Measurements from ENCODE around the gene ACADS. TPM values are rescaled to one million over a fixed set of nuclear protein-coding genes. Genes with fewer than 3 reads are reported as not detected.

ACADS gene
- total RNA-seq, 4 donors from 2014 or later, result 57.4 to 147 (median 97.9) TPM

DNA sequence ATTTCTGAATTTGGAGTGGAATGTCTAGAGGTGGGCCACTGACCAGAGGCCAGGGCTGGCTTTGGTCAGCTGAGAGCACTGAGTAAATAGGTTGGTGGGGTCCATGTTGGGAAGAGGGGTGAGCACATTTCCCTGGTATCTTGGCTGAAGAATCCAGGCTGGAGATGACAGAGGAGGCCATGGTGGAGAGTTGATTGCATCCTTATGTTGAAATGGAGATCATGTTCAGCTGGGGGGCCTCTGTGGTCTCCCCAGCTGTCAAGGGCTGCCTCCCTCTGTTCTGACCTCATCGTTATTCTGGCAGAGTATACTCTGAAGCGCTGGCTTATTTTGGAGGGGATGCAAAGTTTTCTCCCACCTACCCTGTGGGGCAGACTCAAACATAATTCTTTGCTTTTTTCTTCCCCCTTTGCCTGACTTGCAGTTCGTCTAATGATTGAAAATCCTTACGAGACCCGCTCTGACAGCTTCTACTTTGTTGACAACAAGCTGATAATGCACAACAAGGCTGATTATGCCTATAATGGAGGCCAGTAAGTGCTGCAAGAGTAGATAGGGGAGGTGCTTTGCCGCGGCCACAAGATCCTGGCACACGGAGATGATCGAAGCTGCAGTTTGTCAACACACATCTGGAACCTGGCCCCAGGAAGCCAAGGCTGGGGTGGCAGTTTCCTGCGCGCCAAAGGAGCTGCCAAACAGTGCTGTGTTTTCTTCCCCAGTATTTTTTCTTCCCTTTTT lies 6.0 kb upstream of the ACADS start:
- TF ChIP-seq, protein P1, sequence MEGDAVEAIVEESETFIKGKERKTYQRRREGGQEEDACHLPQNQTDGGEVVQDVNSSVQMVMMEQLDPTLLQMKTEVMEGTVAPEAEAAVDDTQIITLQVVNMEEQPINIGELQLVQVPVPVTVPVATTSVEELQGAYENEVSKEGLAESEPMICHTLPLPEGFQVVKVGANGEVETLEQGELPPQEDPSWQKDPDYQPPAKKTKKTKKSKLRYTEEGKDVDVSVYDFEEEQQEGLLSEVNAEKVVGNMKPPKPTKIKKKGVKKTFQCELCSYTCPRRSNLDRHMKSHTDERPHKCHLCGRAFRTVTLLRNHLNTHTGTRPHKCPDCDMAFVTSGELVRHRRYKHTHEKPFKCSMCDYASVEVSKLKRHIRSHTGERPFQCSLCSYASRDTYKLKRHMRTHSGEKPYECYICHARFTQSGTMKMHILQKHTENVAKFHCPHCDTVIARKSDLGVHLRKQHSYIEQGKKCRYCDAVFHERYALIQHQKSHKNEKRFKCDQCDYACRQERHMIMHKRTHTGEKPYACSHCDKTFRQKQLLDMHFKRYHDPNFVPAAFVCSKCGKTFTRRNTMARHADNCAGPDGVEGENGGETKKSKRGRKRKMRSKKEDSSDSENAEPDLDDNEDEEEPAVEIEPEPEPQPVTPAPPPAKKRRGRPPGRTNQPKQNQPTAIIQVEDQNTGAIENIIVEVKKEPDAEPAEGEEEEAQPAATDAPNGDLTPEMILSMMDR (IDR thresholded peaks at IDR 0.05), result no peak
- no peak for ATAC-seq (ENCODE audit: low FRiP score)
- no peak for DNase-seq (ENCODE audit: low spot score)

DNA sequence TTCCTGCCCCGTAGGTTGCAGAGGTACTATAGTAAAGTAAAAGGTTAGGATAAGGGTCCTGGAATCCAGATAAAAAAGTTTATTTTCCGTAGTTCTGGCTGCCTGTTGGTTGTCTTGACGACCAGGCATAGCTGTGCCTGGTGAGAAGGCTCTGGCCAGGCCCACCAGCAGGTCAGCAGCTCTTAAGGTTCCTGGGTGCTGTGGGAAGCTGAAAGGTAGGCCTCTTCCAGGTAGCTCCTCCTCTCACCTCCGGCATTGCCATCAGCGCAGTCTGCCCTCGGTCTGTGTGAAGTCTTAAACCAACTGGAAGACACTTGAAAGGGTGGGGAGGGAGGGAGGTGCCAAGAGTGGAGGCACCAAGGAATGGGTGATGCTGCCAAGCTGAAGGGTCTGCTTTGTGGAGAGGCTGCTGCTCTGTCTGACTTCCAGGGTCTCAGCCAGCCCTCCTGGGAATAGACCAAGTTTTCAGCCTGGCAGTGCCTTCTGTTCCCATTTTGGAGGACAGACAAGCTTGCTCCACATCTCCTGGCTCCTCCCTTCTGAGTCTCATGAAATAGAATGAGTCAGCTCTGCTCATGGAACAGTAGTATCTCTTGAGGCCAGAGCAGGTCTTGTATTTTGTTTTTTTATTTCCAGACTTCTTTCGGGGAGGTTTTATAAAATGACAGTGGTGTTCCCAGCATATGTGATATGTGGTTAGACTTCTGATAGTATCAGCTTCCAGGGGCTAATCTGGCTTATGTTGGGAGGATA lies 5.2 kb upstream of the ACADS start:
- DNase-seq (ENCODE audit: low spot score) (no peak), ATAC-seq (ENCODE audit: low FRiP score) (peak; percentile 79)
- TF ChIP-seq, protein P1 (IDR thresholded peaks at IDR 0.05), result no peak

DNA sequence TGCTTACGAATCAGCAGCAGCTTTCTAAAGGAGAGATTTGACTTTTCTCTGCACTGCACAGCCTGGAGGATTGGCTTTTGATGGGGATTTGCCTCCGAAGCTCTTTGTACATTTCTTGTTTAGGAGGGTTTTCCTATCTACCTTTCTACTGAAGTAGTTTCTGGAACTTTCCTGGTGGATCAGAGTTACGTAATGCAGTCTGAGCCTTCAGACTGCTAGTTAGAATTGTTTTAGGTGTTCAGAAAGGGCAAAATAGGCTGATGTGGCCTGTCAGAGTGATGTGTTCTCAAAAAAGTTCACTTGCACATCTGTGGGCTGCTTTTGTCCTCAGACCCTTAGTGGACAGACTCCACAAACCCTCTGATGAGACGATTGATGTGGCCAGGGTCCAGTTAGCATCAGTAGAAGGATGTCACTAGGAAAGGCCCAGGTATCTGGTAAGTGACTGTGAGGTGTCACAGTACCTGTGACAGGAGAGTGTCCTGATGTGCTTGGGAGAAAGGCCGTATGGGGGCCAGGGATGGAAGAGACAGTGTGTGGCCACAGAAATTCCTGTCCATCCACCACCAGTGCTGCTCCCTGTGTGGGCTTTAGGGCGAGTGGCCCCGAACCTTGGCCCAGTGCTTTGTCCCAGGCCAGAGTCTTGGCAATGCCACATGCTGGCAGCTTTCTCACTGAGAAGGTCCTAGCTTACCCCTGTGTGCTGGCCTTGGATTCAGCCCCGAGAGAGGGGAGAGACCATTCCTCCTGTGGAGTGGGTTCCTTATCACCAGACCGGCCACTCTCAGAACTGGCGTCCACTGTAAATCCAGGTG lies 4.4 kb upstream of the ACADS start:
- ATAC-seq (ENCODE audit: low FRiP score) (no peak), DNase-seq (ENCODE audit: low spot score) (no peak)
- TF ChIP-seq, protein P1 (IDR thresholded peaks at IDR 0.05), result no peak

DNA sequence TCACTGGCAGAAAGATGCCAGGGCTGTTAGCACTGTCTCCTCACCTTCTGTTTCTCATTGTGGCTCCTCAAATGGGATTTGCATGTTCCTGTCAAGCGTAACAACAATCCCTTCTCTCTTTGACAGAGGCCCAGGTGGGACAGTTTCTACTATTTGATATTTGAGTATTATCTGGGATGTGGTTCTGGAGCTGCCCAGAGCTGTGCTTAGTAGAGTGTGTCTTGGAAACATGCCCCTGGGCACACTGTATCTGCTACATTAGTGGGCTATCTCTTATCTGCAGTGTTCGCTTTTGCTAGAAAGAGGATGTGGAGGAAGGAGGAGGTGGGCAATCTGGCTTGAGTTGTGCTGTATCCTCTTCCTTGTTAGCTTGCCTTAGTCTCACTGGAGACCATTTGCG lies 3.8 kb upstream of the ACADS start:
- TF ChIP-seq, protein P1 (IDR thresholded peaks at IDR 0.05), result no peak
- DNase-seq (ENCODE audit: low spot score) (no peak), ATAC-seq (ENCODE audit: low FRiP score) (no peak)

DNA sequence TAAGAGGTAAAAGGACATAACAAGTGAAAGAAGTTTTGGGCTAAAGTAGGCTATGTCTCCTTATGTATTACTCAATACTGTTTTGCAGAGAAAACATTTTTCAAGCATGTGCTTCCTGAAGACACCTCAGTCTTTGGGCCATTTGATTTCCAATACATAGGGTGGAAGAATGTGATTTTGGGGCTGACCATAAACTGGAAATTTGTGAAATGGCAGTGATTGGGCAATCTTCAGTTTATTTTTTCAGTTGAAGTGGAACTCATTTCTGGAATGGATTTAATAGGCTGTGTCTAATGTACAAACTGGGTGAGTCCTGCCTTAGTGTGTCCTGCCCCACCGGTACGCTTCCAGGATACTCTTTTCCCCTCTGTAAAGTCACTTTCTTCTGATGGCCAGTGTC lies 2.8 kb upstream of the ACADS start:
- TF ChIP-seq, protein P1 (IDR thresholded peaks at IDR 0.05), result no peak
- ATAC-seq (ENCODE audit: low FRiP score) (no peak), DNase-seq (ENCODE audit: low spot score) (no peak)

DNA sequence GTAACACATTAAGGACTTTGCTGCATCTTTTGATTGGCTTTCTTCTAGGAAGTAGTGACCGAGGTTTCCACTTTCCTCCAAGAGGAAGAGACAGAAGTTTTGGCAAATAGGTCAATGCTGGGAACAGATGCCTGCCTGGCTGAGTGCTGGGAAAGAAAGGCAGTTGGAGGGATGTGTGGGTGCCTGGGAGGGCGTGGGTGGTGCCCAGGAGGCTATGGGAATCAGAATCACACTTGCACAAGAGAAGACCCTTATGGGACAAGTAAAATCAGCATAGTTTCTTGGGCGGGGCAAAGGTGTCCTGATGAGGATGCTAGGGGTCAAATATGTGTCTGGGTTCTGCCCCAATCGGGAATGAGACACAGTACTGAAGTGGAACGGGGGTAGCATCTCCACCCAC lies 906 bp upstream of the ACADS start:
- ATAC-seq (ENCODE audit: low FRiP score), result no peak
- TF ChIP-seq, protein P1 (IDR thresholded peaks at IDR 0.05), result no peak
- DNase-seq (ENCODE audit: low spot score), result no peak
